Neural progenitor cell (in vitro differentiated cells): Measurements from ENCODE around the gene PDILT. TPM values are rescaled to one million over a fixed set of nuclear protein-coding genes. Genes with fewer than 3 reads are reported as not detected.

Source experiments
- DNase-seq: peaks from one replicate; pipeline ENCODE4 v3.0.0-alpha.2; 2016; ENCODE audit warnings: low spot score
- H2AFZ ChIP-seq: fragments of 200-600 bp; sonication (generic); replicated peaks from 2 replicates; pipeline ENCODE4 v1.6.1; 2016; ENCODE audit warnings: antibody characterized with exemption
- H3F3A ChIP-seq: fragments of 200-600 bp; sonication (generic); 2 replicates; pipeline ENCODE4 v1.6.1; 2016; ENCODE audit warnings: antibody characterized with exemption, low read depth
- H3K27ac ChIP-seq: fragments of 200-600 bp; sonication (generic); 2 replicates; pipeline ENCODE4 v1.5.1; 2016; ENCODE audit warnings: mild to moderate bottlenecking
- H3K27me3 ChIP-seq: fragments of 200-600 bp; sonication (generic); 2 replicates; pipeline ENCODE4 v1.6.1; 2016; ENCODE audit warnings: mild to moderate bottlenecking, moderate library complexity
- H3K36me3 ChIP-seq: fragments of 200-600 bp; sonication (generic); 2 replicates; pipeline ENCODE4 v1.5.1; 2016
- H3K4me1 ChIP-seq: fragments of 200-600 bp; sonication (generic); 2 replicates; pipeline ENCODE4 v1.6.1; 2016; ENCODE audit warnings: mixed run types
- H3K4me2 ChIP-seq: fragments of 200-600 bp; sonication (generic); 2 replicates; pipeline ENCODE4 v1.6.1; 2016
- H3K4me3 ChIP-seq: fragments of 200-600 bp; sonication (generic); 2 replicates; pipeline ENCODE4 v1.5.1; 2016
- H3K79me2 ChIP-seq: fragments of 200-600 bp; sonication (generic); 2 replicates; pipeline ENCODE4 v1.6.1; 2016; ENCODE audit warnings: low read depth
- H3K9ac ChIP-seq: fragments of 200-600 bp; sonication (generic); 2 replicates; pipeline ENCODE4 v1.6.1; 2016
- H3K9me3 ChIP-seq: fragments of 200-600 bp; sonication (generic); 2 replicates; pipeline ENCODE4 v1.5.1; 2016; ENCODE audit warnings: low read depth
- H4K20me1 ChIP-seq: fragments of 200-600 bp; sonication (generic); 2 replicates; pipeline ENCODE4 v1.6.1; 2016; ENCODE audit warnings: low read depth
- H3K27ac Mint-ChIP-seq: 3 replicates; pipeline ENCODE4 v1.8.0; 2021; ENCODE audit warnings: mixed read lengths
- H3K27me3 Mint-ChIP-seq: 2 replicates; pipeline ENCODE4 v1.8.0; 2022; ENCODE audit warnings: low read depth, mild to moderate bottlenecking, inconsistent platforms, moderate library complexity, mixed read lengths; ENCODE audit not compliant: insufficient read depth
- H3K36me3 Mint-ChIP-seq: 3 replicates; pipeline ENCODE4 v1.8.0; 2021; ENCODE audit warnings: mixed read lengths
- H3K4me1 Mint-ChIP-seq: 3 replicates; pipeline ENCODE4 v1.8.0; 2021; ENCODE audit warnings: mixed read lengths
- H3K4me3 Mint-ChIP-seq: 3 replicates; pipeline ENCODE4 v1.8.0; 2021; ENCODE audit warnings: mild to moderate bottlenecking, moderate library complexity, mixed read lengths
- H3K9me3 Mint-ChIP-seq: 3 replicates; pipeline ENCODE4 v1.8.0; 2020; ENCODE audit warnings: mixed read lengths
- CTCF ChIP-seq: fragments of 200-600 bp; sonication (generic); IDR thresholded peaks from 2 replicates; pipeline ENCODE4 v1.5.1; 2017; ENCODE audit warnings: antibody characterized with exemption, mild to moderate bottlenecking
- EZH2 ChIP-seq: fragments of 200-600 bp; sonication (generic); IDR thresholded peaks from 2 replicates; pipeline ENCODE4 v1.6.1; 2017; ENCODE audit warnings: antibody characterized with exemption, mild to moderate bottlenecking, moderate library complexity
- EZH2phosphoT487 ChIP-seq: fragments of 200-600 bp; sonication (generic); IDR thresholded peaks from 2 replicates; pipeline ENCODE4 v1.6.1; 2017; ENCODE audit warnings: antibody characterized with exemption
- total RNA-seq: library from RNA; depleted of rRNA; stranded (reverse); fragments of >200 nt; gene quantifications from 2 replicates; pipeline ENCODE4 v1.2.3, GENCODE V29; 2015; ENCODE audit warnings: low replicate concordance

The PDILT gene
- total RNA-seq, 1 donor from 2014 or later = not detected

- no peaks in the 10 kb centered on the region for H3K4me1 ChIP-seq
- Mint-ChIP-seq H3K27me3 (peaks cover 12% of the 10 kb centered on the region), H3K36me3 (no peaks in the 10 kb centered on the region), H3K4me3 (no peak overlapping the region), H3K9me3 (no peaks in the 10 kb centered on the region), H3K4me1 (peaks cover 10% of the 10 kb centered on the region), H3K27ac (no peak overlapping the region)
- no peak overlapping the region for H2AFZ ChIP-seq
- H3F3A ChIP-seq = no peaks in the 10 kb centered on the region
- DNase-seq = no peak
- no peak overlapping the region for H3K9ac ChIP-seq
- H3K4me3 ChIP-seq = no peak overlapping the region
- no peak for TF ChIP-seq EZH2phosphoT487
- TF ChIP-seq CTCF = no peak
- TF ChIP-seq EZH2 = no peak
- no peak overlapping the region for H3K27ac ChIP-seq
- H3K9me3 ChIP-seq = no peaks in the 10 kb centered on the region
- H3K79me2 ChIP-seq = no peaks in the 10 kb centered on the region
- H3K36me3 ChIP-seq = no peaks in the 10 kb centered on the region
- no peaks in the 10 kb centered on the region for H4K20me1 ChIP-seq
- H3K4me2 ChIP-seq = no peak overlapping the region
- no peaks in the 10 kb centered on the region for H3K27me3 ChIP-seq
Measured at GRCh38 chr16:20332411-20332810, 72.1 kb downstream of the PDILT start.

GRCh38 chr16:20331635-20332034 is 72.9 kb downstream of the PDILT start:
- H3K27ac ChIP-seq = no peak overlapping the region
- TF ChIP-seq EZH2 (no peak), CTCF (no peak), EZH2phosphoT487 (no peak)
- peaks cover 10% of the 10 kb centered on the region for H3K4me1 Mint-ChIP-seq
- no peaks in the 10 kb centered on the region for H3F3A ChIP-seq
- no peaks in the 10 kb centered on the region for H3K4me1 ChIP-seq
- peaks cover 12% of the 10 kb centered on the region for H3K27me3 Mint-ChIP-seq
- H3K27me3 ChIP-seq = no peaks in the 10 kb centered on the region
- no peak overlapping the region for H3K4me2 ChIP-seq
- H3K36me3 Mint-ChIP-seq = no peaks in the 10 kb centered on the region
- H3K4me3 ChIP-seq = no peak overlapping the region
- no peak overlapping the region for H2AFZ ChIP-seq
- H4K20me1 ChIP-seq = no peaks in the 10 kb centered on the region
- no peaks in the 10 kb centered on the region for H3K36me3 ChIP-seq
- H3K9me3 Mint-ChIP-seq = no peaks in the 10 kb centered on the region
- H3K9ac ChIP-seq = no peak overlapping the region
- DNase-seq = no peak
- no peak overlapping the region for H3K27ac Mint-ChIP-seq
- no peak overlapping the region for H3K4me3 Mint-ChIP-seq
- no peaks in the 10 kb centered on the region for H3K9me3 ChIP-seq
- H3K79me2 ChIP-seq = no peaks in the 10 kb centered on the region

- Histone ChIP-seq H3K27me3 (no peaks in the 10 kb centered on the region), H3K27ac (no peak overlapping the region), H3F3A (no peaks in the 10 kb centered on the region), H3K4me2 (no peak overlapping the region), H3K9ac (no peak overlapping the region), H3K4me1 (no peaks in the 10 kb centered on the region), H4K20me1 (no peaks in the 10 kb centered on the region), H3K36me3 (no peaks in the 10 kb centered on the region), H3K4me3 (no peak overlapping the region), H2AFZ (no peak overlapping the region), H3K9me3 (no peaks in the 10 kb centered on the region), H3K79me2 (no peaks in the 10 kb centered on the region)
- Mint-ChIP-seq H3K27ac (no peak overlapping the region), H3K4me1 (peaks cover 10% of the 10 kb centered on the region), H3K9me3 (no peaks in the 10 kb centered on the region), H3K36me3 (no peaks in the 10 kb centered on the region), H3K27me3 (peaks cover 12% of the 10 kb centered on the region), H3K4me3 (no peak overlapping the region)
- no peak for DNase-seq
- TF ChIP-seq CTCF = no peak
- TF ChIP-seq EZH2phosphoT487 = no peak
- TF ChIP-seq EZH2 = no peak
Measured at GRCh38 chr16:20329392-20330138, 75.0 kb downstream of the PDILT start.
